ENCODE data around the gene CBFB.

DNA sequence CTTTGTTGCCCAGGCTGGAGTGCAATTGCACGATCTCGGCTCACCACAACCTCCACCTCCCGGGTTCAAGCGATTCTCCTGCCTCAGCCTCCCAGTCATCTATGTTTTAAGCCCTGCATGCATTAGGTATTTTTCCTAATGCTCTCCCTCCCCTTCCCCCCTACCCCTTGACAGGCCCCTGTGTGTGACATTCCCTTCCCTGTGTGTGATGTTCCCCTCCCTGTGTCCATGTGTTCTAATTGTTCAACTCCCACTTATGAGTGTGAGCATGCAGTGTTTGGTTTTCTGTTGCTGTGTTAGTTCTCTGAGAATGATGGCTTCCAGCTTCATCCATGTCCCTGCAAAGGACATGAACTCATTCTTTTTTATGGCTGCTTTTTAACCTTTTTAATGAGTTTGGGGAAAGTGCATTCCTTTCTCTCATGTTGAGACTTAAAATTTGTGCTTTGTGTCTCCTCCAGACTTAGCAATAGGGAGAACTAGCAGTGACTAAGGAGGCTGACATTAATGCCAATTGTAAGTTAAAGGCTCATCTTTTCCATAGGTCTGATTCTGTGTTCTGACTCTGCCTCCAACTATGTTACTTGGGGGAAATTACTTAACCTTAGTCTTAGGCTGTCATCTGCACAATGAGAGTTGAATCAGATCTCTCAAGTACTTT, 63.1 kb downstream of the CBFB start:
- TF ChIP-seq, protein P1, sequence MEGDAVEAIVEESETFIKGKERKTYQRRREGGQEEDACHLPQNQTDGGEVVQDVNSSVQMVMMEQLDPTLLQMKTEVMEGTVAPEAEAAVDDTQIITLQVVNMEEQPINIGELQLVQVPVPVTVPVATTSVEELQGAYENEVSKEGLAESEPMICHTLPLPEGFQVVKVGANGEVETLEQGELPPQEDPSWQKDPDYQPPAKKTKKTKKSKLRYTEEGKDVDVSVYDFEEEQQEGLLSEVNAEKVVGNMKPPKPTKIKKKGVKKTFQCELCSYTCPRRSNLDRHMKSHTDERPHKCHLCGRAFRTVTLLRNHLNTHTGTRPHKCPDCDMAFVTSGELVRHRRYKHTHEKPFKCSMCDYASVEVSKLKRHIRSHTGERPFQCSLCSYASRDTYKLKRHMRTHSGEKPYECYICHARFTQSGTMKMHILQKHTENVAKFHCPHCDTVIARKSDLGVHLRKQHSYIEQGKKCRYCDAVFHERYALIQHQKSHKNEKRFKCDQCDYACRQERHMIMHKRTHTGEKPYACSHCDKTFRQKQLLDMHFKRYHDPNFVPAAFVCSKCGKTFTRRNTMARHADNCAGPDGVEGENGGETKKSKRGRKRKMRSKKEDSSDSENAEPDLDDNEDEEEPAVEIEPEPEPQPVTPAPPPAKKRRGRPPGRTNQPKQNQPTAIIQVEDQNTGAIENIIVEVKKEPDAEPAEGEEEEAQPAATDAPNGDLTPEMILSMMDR (IDR thresholded peaks at IDR 0.05; ENCODE audit: low read depth, low read length), result no peak
- TF ChIP-seq EZH2phosphoT487 (IDR thresholded peaks at IDR 0.05; ENCODE audit: low read depth), result no peak

Measured in OCI-LY3 (cell line).